ENCODE results near the gene SYNGR1. TPM values are rescaled to one million over a fixed set of nuclear protein-coding genes. Genes with fewer than 3 reads are reported as not detected.

The SYNGR1 gene
- total RNA-seq, 1 donor, result 3.6 TPM

GRCh38 chr22:39368461-39368911 is 18.7 kb downstream of the SYNGR1 start:
- H3K36me3 ChIP-seq (ENCODE audit: insufficient read depth, low read length), result no peaks in the 10 kb centered on the region
- DNase-seq (ENCODE audit: insufficient read length, low spot score, missing footprints), result peak; percentile 39
- H3K9me3 ChIP-seq (ENCODE audit: low read depth, low read length), result peaks cover 4% of the 10 kb centered on the region
- no peak overlapping the region for H2AFZ ChIP-seq (ENCODE audit: low read length)
- H3K4me1 ChIP-seq (ENCODE audit: insufficient read depth, low read length), result peaks cover 4% of the 10 kb centered on the region
- H3K79me2 ChIP-seq (ENCODE audit: insufficient read depth, low read length), result no peaks in the 10 kb centered on the region
- H3K27me3 ChIP-seq (ENCODE audit: insufficient read depth, low read length), result no peaks in the 10 kb centered on the region
- no peak overlapping the region for H3K4me2 ChIP-seq (ENCODE audit: insufficient read depth, low read length)
- H4K20me1 ChIP-seq (ENCODE audit: insufficient read depth, low read length), result no peaks in the 10 kb centered on the region
- no peak overlapping the region for H3K4me3 ChIP-seq (ENCODE audit: insufficient read depth, low read length)
- no peak for TF ChIP-seq CTCF (IDR thresholded peaks at IDR 0.05; ENCODE audit: extremely low read depth, low read depth, low read length)
- H3K27ac ChIP-seq (ENCODE audit: low read depth, low read length), result no peak overlapping the region

GRCh38 chr22:39369186-39369585 is 19.4 kb downstream of the SYNGR1 start:
- Histone ChIP-seq H3K4me2 (ENCODE audit: insufficient read depth, low read length) (no peak overlapping the region), H3K36me3 (ENCODE audit: insufficient read depth, low read length) (no peaks in the 10 kb centered on the region), H3K4me1 (ENCODE audit: insufficient read depth, low read length) (peaks cover 4% of the 10 kb centered on the region), H2AFZ (ENCODE audit: low read length) (no peak overlapping the region), H4K20me1 (ENCODE audit: insufficient read depth, low read length) (no peaks in the 10 kb centered on the region), H3K4me3 (ENCODE audit: insufficient read depth, low read length) (no peak overlapping the region), H3K27me3 (ENCODE audit: insufficient read depth, low read length) (no peaks in the 10 kb centered on the region), H3K27ac (ENCODE audit: low read depth, low read length) (no peak overlapping the region), H3K9me3 (ENCODE audit: low read depth, low read length) (peaks cover 4% of the 10 kb centered on the region), H3K79me2 (ENCODE audit: insufficient read depth, low read length) (no peaks in the 10 kb centered on the region)
- TF ChIP-seq CTCF (IDR thresholded peaks at IDR 0.05; ENCODE audit: extremely low read depth, low read depth, low read length), result no peak
- DNase-seq (ENCODE audit: insufficient read length, low spot score, missing footprints), result peak; percentile 60

GRCh38 chr22:39369586-39369985 is 19.8 kb downstream of the SYNGR1 start:
- no peak for DNase-seq (ENCODE audit: insufficient read length, low spot score, missing footprints)
- no peak for TF ChIP-seq CTCF (IDR thresholded peaks at IDR 0.05; ENCODE audit: extremely low read depth, low read depth, low read length)
- H3K9me3 ChIP-seq (ENCODE audit: low read depth, low read length), result peaks cover 4% of the 10 kb centered on the region
- no peaks in the 10 kb centered on the region for H3K27me3 ChIP-seq (ENCODE audit: insufficient read depth, low read length)
- H3K36me3 ChIP-seq (ENCODE audit: insufficient read depth, low read length), result no peaks in the 10 kb centered on the region
- H4K20me1 ChIP-seq (ENCODE audit: insufficient read depth, low read length), result no peaks in the 10 kb centered on the region
- no peak overlapping the region for H2AFZ ChIP-seq (ENCODE audit: low read length)
- H3K4me1 ChIP-seq (ENCODE audit: insufficient read depth, low read length), result peaks cover 4% of the 10 kb centered on the region
- no peak overlapping the region for H3K4me3 ChIP-seq (ENCODE audit: insufficient read depth, low read length)
- no peaks in the 10 kb centered on the region for H3K79me2 ChIP-seq (ENCODE audit: insufficient read depth, low read length)
- H3K27ac ChIP-seq (ENCODE audit: low read depth, low read length), result no peak overlapping the region
- H3K4me2 ChIP-seq (ENCODE audit: insufficient read depth, low read length), result no peak overlapping the region

GRCh38 chr22:39371732-39372131 is 21.9 kb downstream of the SYNGR1 start:
- Histone ChIP-seq H3K36me3 (ENCODE audit: insufficient read depth, low read length) (no peaks in the 10 kb centered on the region), H3K4me3 (ENCODE audit: insufficient read depth, low read length) (no peak overlapping the region), H3K79me2 (ENCODE audit: insufficient read depth, low read length) (no peaks in the 10 kb centered on the region), H3K27me3 (ENCODE audit: insufficient read depth, low read length) (no peaks in the 10 kb centered on the region), H4K20me1 (ENCODE audit: insufficient read depth, low read length) (no peaks in the 10 kb centered on the region), H3K27ac (ENCODE audit: low read depth, low read length) (no peak overlapping the region), H3K4me2 (ENCODE audit: insufficient read depth, low read length) (no peak overlapping the region), H3K9me3 (ENCODE audit: low read depth, low read length) (peaks cover 4% of the 10 kb centered on the region), H3K4me1 (ENCODE audit: insufficient read depth, low read length) (no peaks in the 10 kb centered on the region), H2AFZ (ENCODE audit: low read length) (no peak overlapping the region)
- TF ChIP-seq CTCF (IDR thresholded peaks at IDR 0.05; ENCODE audit: extremely low read depth, low read depth, low read length), result no peak
- no peak for DNase-seq (ENCODE audit: insufficient read length, low spot score, missing footprints)
